ENCODE results near the gene RPL28.
"Not testable (repeated sequence)": the region's sequence is repeated elsewhere in the genome, so short reads cannot be mapped to it uniquely, and the experiment has no call there.

RPL28 gene

GRCh38 chr19:55398200-55398925, 12.6 kb downstream of the RPL28 start:
- DNase-seq, result no peak

GRCh38 chr19:55400281-55401087, 14.8 kb downstream of the RPL28 start:
- no peak for DNase-seq

- DNase-seq, result not testable (repeated sequence)
Observed at GRCh38 chr19:55401390-55401789, 15.7 kb downstream of the RPL28 start.

GRCh38 chr19:55402509-55402908, 16.8 kb downstream of the RPL28 start:
- DNase-seq, result no peak

GRCh38 chr19:55405638-55406037, 19.9 kb downstream of the RPL28 start:
- DNase-seq, result no peak

- DNase-seq, result peak in 1 of 2 donors; percentile 14
Observed at GRCh38 chr19:55406091-55406825, 20.5 kb downstream of the RPL28 start.

GRCh38 chr19:55406826-55407549, 21.3 kb downstream of the RPL28 start:
- peak; percentile 17 to 28 for DNase-seq

GRCh38 chr19:55407550-55407799, 21.7 kb downstream of the RPL28 start, which contains the start of gene UBE2S:
TSS of gene UBE2S (minus strand) at chr19:55407788. CDS start at chr19:55407589, 199 bp downstream.
- DNase-seq, result not testable (repeated sequence)

- DNase-seq, result peak; percentile 98 to 99
Observed at GRCh38 chr19:55407800-55408532, 22.2 kb downstream of the RPL28 start.

GRCh38 chr19:55408533-55408872, 22.8 kb downstream of the RPL28 start:
- no peak for DNase-seq

- not testable (repeated sequence) for DNase-seq
Observed at GRCh38 chr19:55409179-55409578, 23.4 kb downstream of the RPL28 start.

GRCh38 chr19:55410168-55410567, 24.4 kb downstream of the RPL28 start:
- DNase-seq, result no peak

- peak; percentile 58 to 72 for DNase-seq
Observed at GRCh38 chr19:55418185-55418584, 32.5 kb downstream of the RPL28 start.

- DNase-seq, result no peak
Observed at GRCh38 chr19:55419103-55419502, 33.4 kb downstream of the RPL28 start.

GRCh38 chr19:55419624-55420236, 34.0 kb downstream of the RPL28 start:
- DNase-seq, result no peak

- DNase-seq, result peak; percentile 22 to 50
Observed at GRCh38 chr19:55421281-55421680, 35.5 kb downstream of the RPL28 start.

- no peak for DNase-seq
Observed at GRCh38 chr19:55423225-55424005, 37.7 kb downstream of the RPL28 start.

GRCh38 chr19:55424518-55424917, 38.8 kb downstream of the RPL28 start:
- DNase-seq, result no peak

GRCh38 chr19:55426042-55426441, 40.3 kb downstream of the RPL28 start:
- DNase-seq, result no peak

GRCh38 chr19:55431183-55431582, 45.5 kb downstream of the RPL28 start:
- no peak for DNase-seq

Measured in CD4-positive, alpha-beta T cell treated with Interleukin-1 beta for 1 hour (primary cell).